HG02642 (cell line): Measurements from ENCODE around the gene ADAMTS15.

Experiments used
- ATAC-seq: cut with Tn5 transposase; IDR thresholded peaks from one replicate; pipeline ENCODE4 v1.9.1; 2021; ENCODE audit warnings: mild to moderate bottlenecking; ENCODE audit not compliant: unreplicated experiment, poor library complexity

ADAMTS15 gene

DNA sequence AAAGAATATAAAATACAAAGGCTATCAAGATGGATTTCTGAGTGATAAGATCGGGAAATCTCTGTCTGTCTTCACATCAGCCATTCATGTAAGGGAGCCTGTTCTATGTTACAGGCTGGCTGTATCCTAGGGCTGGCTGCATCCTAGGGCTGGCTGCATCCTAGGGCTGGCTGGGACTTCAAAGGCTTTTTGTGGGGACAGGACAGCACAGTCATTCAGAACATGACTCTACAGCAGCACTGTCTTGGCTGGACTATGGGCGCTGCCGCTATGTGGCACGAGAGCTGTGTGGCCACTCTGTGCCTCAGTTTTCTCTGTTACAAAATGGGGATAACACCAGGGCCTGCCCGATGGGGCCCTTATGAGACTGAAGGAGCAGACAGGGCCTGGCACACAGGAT is 30.2 kb upstream of the ADAMTS15 start:
- no peak for ATAC-seq

- ATAC-seq = no peak
These were observed 29.7 kb upstream of the ADAMTS15 start for GRCh38 chr11:130418756-130419155.

GRCh38 chr11:130420478-130421198 is 27.8 kb upstream of the ADAMTS15 start:
- ATAC-seq = no peak

DNA sequence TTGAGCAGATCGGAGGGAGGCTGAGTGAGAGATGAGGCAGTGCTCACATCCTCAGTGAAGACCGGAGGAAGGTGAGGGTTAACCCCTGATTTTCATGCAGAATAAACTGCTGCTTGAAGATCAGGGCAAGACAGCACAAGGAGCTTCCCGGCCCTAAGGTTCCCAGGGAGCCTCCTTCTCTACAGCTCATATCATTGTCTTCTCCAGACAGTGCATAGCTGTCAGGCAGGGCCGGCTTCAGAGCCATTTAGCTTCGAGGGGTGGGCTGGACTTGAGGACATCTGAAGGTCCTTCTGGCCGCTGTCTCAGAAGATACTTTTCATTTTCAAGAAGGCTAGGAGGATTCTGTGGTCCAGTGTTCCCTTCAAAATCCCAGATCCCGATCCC is 27.3 kb upstream of the ADAMTS15 start:
- ATAC-seq = no peak

GRCh38 chr11:130421697-130422096 is 26.7 kb upstream of the ADAMTS15 start:
- ATAC-seq = no peak

DNA sequence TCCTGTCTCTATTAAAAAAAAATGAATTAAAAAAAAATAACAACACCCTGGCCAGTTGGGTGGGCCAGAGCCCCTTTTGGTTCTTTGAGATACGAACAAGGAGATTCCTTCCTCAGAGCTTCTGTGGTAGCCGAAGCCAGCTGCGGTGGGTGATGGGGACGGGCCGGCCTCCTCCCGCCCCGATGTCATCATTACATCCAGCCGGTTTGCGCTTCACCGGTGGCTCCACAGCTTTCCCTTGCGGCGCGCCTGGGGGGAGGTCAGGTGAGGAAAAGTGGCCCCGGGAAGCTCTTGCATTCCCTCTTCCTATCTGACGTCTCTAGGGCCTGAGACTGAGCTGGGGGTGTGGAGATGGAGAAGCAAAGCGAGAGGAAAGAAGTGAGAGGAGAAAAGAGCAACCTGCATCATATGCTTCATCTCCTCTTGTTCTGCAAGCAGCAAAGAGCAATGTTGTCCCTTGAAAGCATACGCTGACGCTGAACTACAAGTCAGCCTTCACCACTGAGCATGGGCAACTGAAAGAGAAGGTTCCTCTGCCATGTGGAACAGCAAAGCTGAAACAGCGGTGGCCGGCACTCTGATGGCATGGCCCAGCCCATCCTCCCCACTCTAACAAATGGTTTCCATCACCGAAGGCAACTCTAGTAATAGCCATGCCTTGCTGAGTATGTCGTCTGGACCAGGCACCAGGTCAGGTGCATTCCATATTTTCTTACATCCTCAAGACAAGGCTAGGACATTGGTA is 26.0 kb upstream of the ADAMTS15 start:
- ATAC-seq = no peak

GRCh38 chr11:130423541-130424142 is 24.8 kb upstream of the ADAMTS15 start:
- ATAC-seq = no peak

DNA sequence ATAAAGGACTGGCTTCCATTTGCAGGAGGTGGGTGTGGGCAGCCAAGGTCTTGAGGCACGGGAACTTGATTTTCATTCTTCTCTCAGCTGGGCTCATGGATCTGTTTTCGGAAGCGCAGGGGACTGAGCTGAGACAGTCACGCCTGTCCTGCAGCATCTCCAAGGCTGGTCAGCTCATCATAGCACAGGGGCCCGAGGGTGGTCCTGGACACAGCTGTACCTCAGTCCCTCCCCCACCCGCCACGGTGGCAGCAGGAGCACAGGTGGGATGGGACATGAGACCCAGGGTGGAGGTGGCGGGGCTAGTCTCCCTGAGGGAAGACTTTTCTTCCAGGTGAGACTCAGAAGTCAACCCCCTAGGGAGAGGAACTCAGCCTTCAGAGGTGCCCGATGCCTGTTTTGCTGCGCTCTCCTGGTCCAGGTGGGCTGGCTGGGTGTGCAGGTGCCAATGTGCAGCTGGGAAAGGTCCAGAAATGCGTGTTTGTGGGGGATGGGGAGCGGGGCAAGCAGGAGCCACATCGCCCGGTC is 23.8 kb upstream of the ADAMTS15 start:
- no peak for ATAC-seq

- no peak for ATAC-seq
These were observed 23.3 kb upstream of the ADAMTS15 start for GRCh38 chr11:130425156-130425555.

DNA sequence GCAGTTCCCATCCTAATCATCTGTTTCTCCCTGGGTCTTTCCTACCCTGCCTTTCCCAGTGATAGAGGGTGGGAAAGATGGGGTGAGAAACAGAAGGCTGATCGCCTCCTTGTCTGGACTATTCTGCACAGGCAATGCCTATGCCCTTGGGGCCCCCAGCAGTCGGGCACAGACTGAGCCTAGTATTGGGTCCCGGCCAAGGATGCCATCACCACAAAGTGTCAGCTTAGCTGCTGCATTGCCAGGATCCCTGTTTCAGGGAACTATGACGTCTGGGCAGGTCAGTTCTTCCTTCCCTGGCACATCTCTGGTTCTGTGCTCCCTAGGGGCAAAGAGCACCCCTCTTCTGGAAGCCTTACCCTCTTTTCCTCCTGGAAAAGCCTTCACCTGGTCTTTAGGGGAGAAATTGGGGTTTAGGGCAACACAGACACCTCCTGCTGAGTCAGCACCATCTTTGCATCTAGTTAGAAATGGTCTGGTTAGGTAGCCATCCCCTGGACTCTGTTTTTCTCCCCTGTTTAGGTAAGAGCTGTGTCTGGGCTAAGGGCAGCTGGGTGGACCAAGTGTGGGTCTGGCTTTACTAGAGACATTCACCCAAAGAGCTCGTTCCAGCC is 22.1 kb upstream of the ADAMTS15 start:
- ATAC-seq = no peak

DNA sequence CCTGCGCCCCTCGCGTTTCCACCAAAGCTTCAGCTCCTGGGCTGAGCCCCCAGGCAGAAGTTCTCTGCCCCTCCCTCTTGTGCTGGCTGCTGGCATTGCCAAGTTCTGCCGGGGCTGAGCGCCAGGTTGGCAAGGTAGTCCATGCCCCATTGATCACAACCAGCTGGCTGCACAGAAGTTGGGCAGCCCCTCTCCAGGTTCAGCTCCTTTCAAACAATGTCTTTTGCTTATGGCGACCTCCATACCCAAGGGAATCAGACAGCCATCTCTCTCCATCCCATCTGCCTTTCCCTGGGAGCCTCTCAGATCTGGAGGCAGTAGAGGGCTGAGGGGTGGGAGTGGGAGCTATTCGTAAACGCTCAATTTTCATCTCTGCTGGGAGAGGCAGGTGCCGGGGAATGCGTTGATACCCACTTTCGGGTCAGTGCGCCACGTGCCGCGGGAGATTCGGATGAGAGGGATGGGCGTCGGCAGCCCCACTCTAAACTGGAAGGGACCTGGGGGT is 21.6 kb upstream of the ADAMTS15 start:
- ATAC-seq = no peak

- no peak for ATAC-seq
These were observed 20.7 kb upstream of the ADAMTS15 start for GRCh38 chr11:130427581-130428315.

GRCh38 chr11:130428316-130429119 is 19.9 kb upstream of the ADAMTS15 start, which contains the start of gene ADAMTS8:
Gene ADAMTS8 (minus strand): TSS chr11:130428609. CDS start chr11:130428286, 323 bp downstream.
- no peak for ATAC-seq

GRCh38 chr11:130429120-130429681 is 19.2 kb upstream of the ADAMTS15 start:
- ATAC-seq = no peak

DNA sequence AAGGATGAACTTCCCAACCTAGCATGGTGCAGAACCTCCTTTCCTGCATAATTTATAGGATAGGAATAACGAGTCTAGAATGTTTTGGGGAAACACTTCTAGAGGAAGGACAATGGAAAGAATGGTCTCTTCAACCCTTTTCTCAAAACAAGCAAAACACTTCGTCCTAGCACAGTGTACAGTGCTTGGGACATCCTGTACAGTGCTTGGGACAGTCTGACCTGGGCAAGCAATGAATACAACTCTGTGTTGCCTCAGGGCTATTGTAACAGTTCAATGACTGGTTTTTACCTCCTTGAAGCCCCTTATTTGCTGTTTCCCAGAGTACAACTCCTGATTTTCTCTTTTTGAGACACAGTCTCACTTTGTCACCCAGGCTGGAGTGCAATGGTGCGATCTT is 18.5 kb upstream of the ADAMTS15 start:
- ATAC-seq = no peak

- peak; percentile 63 for ATAC-seq
These were observed 17.1 kb upstream of the ADAMTS15 start for GRCh38 chr11:130431331-130431773.

GRCh38 chr11:130431801-130432200 is 16.6 kb upstream of the ADAMTS15 start:
- ATAC-seq = no peak

- ATAC-seq = no peak
These were observed 15.1 kb upstream of the ADAMTS15 start for GRCh38 chr11:130433357-130433756.
